Loucy (cell line): ENCODE measurements around the gene CDCP2.

Experiments used
- EZH2phosphoT487 ChIP-seq: fragments of 200-600 bp; IDR thresholded peaks from 2 replicates; pipeline ENCODE4 v1.6.1; 2018; ENCODE audit warnings: antibody characterized with exemption, mild to moderate bottlenecking, moderate library complexity, borderline replicate concordance
- TF ChIP-seq, protein P1 (sequence below): fragments of 200-600 bp; sonication (generic); conservative IDR thresholded peaks from 2 replicates; pipeline ENCODE4 v1.5.1; 2014; ENCODE audit warnings: mild to moderate bottlenecking, antibody characterized with exemption, low read length

DNA sequence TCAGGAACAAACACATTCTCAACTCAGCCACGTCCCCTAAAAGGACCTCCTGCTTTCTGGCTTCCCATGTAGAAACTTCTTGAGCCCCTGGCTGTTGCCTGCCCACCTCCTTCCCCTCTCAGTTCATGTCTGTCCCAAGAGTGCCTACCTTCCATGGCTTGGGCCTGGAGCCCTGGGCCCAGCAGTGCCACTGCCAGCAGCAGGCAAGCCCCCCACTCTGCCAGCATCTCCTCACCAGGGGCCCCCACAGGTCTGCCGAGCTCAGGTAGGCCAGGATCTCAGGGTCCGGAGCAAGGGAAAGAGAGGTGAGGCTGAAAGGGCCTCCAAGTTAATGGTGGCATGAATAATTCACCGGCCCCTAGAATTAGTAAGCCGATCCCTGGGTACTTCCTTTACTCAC is at the start of gene CDCP2:
- no peak for TF ChIP-seq EZH2phosphoT487
- TF ChIP-seq, protein P1, sequence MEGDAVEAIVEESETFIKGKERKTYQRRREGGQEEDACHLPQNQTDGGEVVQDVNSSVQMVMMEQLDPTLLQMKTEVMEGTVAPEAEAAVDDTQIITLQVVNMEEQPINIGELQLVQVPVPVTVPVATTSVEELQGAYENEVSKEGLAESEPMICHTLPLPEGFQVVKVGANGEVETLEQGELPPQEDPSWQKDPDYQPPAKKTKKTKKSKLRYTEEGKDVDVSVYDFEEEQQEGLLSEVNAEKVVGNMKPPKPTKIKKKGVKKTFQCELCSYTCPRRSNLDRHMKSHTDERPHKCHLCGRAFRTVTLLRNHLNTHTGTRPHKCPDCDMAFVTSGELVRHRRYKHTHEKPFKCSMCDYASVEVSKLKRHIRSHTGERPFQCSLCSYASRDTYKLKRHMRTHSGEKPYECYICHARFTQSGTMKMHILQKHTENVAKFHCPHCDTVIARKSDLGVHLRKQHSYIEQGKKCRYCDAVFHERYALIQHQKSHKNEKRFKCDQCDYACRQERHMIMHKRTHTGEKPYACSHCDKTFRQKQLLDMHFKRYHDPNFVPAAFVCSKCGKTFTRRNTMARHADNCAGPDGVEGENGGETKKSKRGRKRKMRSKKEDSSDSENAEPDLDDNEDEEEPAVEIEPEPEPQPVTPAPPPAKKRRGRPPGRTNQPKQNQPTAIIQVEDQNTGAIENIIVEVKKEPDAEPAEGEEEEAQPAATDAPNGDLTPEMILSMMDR = no peak
